NCI-H774 (cell line): Measurements from ENCODE around the gene PPP1R14B.
"Not testable (repeated sequence)": the region's sequence is repeated elsewhere in the genome, so short reads cannot be mapped to it uniquely, and the experiment has no call there.

Experiments
- DNase-seq: peaks from one replicate; lab custom pipeline; 2025; lab: John Stamatoyannopoulos, UW

Gene PPP1R14B

GRCh38 chr11:64260147-64260708 lies 13.5 kb upstream of the PPP1R14B start:
- no peak for DNase-seq

- no peak for DNase-seq
These were observed 12.9 kb upstream of the PPP1R14B start for GRCh38 chr11:64259533-64260067.

GRCh38 chr11:64258946-64259532 lies 12.3 kb upstream of the PPP1R14B start:
- no peak for DNase-seq

- no peak for DNase-seq
These were observed 11.6 kb upstream of the PPP1R14B start for GRCh38 chr11:64258356-64258755.

- DNase-seq: no peak
These were observed 9.6 kb upstream of the PPP1R14B start for GRCh38 chr11:64256300-64256699.

GRCh38 chr11:64255135-64256128 lies 8.7 kb upstream of the PPP1R14B start:
- no peak for DNase-seq

- no peak for DNase-seq
These were observed 7.6 kb upstream of the PPP1R14B start for GRCh38 chr11:64254326-64254725.

- DNase-seq: no peak
These were observed 6.7 kb upstream of the PPP1R14B start for GRCh38 chr11:64253481-64253880.

- no peak for DNase-seq
These were observed 6.3 kb upstream of the PPP1R14B start for GRCh38 chr11:64253043-64253442.

- DNase-seq: peak; percentile 16
These were observed 5.5 kb upstream of the PPP1R14B start for GRCh38 chr11:64252003-64252872.

GRCh38 chr11:64251753-64252002 lies 4.9 kb upstream of the PPP1R14B start:
- DNase-seq: no peak

GRCh38 chr11:64251016-64251752 lies 4.4 kb upstream of the PPP1R14B start, which contains the start of gene PLCB3:
Gene PLCB3 (plus strand): TSS chr11:64251530. CDS start chr11:64251650, 120 bp downstream.
- DNase-seq: peak; percentile 54

GRCh38 chr11:64250415-64251015 lies 3.8 kb upstream of the PPP1R14B start:
- no peak for DNase-seq

- DNase-seq: no peak
These were observed 3.0 kb upstream of the PPP1R14B start for GRCh38 chr11:64249563-64250414.

GRCh38 chr11:64249038-64249437 lies 2.3 kb upstream of the PPP1R14B start:
- DNase-seq: no peak

GRCh38 chr11:64248578-64248977 lies 1.8 kb upstream of the PPP1R14B start:
- DNase-seq: no peak

- DNase-seq: no peak
These were observed 1.2 kb upstream of the PPP1R14B start for GRCh38 chr11:64247729-64248531.

- not testable (repeated sequence) for DNase-seq
These were observed 197 bp downstream of the PPP1R14B start for GRCh38 chr11:64246621-64246870.
